A549 (cell line): ENCODE measurements around the gene APOC1. TPM values are rescaled to one million over a fixed set of nuclear protein-coding genes. Genes with fewer than 3 reads are reported as not detected.

ENCODE experiments used
- ATAC-seq, 2 experiments: fragments of 200-7000 bp in 1 of 2; fragments of >200 bp in 1 of 2; cut with Nextera tagmentation in 1 of 2; cut with Tn5 transposase in 1 of 2; 3 replicates each; pipeline versions ENCODE4 v1.8.0 to v1.9.1; 2018 to 2020; ENCODE audit warnings: mild to moderate bottlenecking in 1 of 2, moderate library complexity in 1 of 2
- CTCF ChIA-PET: fragments of 300-600 bp; sonication (Branson Sonifier 250); formaldehyde crosslinking; extraction: SDS; loops from one replicate; lab custom pipeline; 2021; ENCODE audit warnings: antibody characterized with exemption, inconsistent platforms; lab: Yijun Ruan, JAX
- POLR2A ChIA-PET: fragments of 350-600 bp; formaldehyde crosslinking; extraction: SDS; loops from one replicate; lab custom pipeline; 2021; ENCODE audit warnings: antibody characterized with exemption, inconsistent platforms; lab: Yijun Ruan, JAX
- DNase-seq, 2 experiments: peaks; one replicate each; pipeline versions ENCODE4 v3.0.0 to v3.0.0-alpha.2; 2011 to 2016; ENCODE audit warnings: low read depth in 1 of 2, low spot score in 1 of 2
- FAIRE-seq: peaks from 2 replicates; lab custom pipeline; 2011; peaks lifted over from hg19 to GRCh38; lab: Jason Lieb, UNC
- H3K27ac ChIP-seq, 2 experiments: fragments of >200 bp; sonication (Bioruptor Twin); formaldehyde crosslinking; 3 replicates each; pipeline ENCODE4 v1.5.1; 2016 to 2017
- H3K4me1 ChIP-seq: fragments of >200 bp; sonication (Bioruptor Twin); formaldehyde crosslinking; 3 replicates; pipeline ENCODE4 v1.6.1; 2016
- H3K4me2 ChIP-seq: fragments of >200 bp; sonication (Bioruptor Twin); formaldehyde crosslinking; 3 replicates; pipeline ENCODE4 v1.6.1; 2016
- H3K4me3 ChIP-seq: fragments of >200 bp; sonication (Bioruptor Twin); formaldehyde crosslinking; 3 replicates; pipeline ENCODE4 v1.5.1; 2016
- H3K9me3 ChIP-seq: fragments of >200 bp; sonication (Bioruptor Twin); formaldehyde crosslinking; 3 replicates; pipeline ENCODE4 v1.6.1; 2016
- BHLHE40 ChIP-seq: IDR thresholded peaks from 2 replicates; pipeline ENCODE4 v1.6.1; 2012; ENCODE audit warnings: low read depth, low read length, inconsistent platforms
- CBX2 ChIP-seq: fragments of 200-600 bp; sonication (generic); IDR thresholded peaks from 2 replicates; pipeline ENCODE4 v1.6.1; 2016; ENCODE audit warnings: low read depth, mild to moderate bottlenecking, borderline replicate concordance
- CBX8 ChIP-seq: fragments of 200-600 bp; sonication (generic); IDR thresholded peaks from 2 replicates; pipeline ENCODE4 v1.6.1; 2016
- EHF ChIP-seq: fragments of 250-450 bp; sonication (Bioruptor Pico); IDR thresholded peaks from 2 replicates; pipeline ENCODE4 v1.5.0; 2020; ENCODE audit warnings: mild to moderate bottlenecking
- EHMT2 ChIP-seq: fragments of 200-600 bp; sonication (generic); IDR thresholded peaks from 2 replicates; pipeline ENCODE4 v1.6.1; 2016; ENCODE audit warnings: antibody characterized with exemption, low read depth, mild to moderate bottlenecking, moderate library complexity
- EP300 ChIP-seq, 2 experiments: fragments of >200 bp; sonication (Bioruptor Twin); formaldehyde crosslinking; IDR thresholded peaks; 2 replicates in 1 of 2; 3 replicates in 1 of 2; pipeline ENCODE4 v1.6.1; 2016 to 2017
- FOSB ChIP-seq: fragments of 250-450 bp; sonication (Bioruptor Pico); IDR thresholded peaks from 2 replicates; pipeline ENCODE4 v1.5.0; 2020; ENCODE audit warnings: mild to moderate bottlenecking, moderate library complexity
- HMGXB4 ChIP-seq: fragments of 250-450 bp; sonication (Bioruptor Pico); IDR thresholded peaks from 2 replicates; pipeline ENCODE4 v1.5.0; 2021; ENCODE audit warnings: mild to moderate bottlenecking, moderate library complexity, borderline replicate concordance
- KDM1A ChIP-seq: fragments of 200-600 bp; sonication (generic); IDR thresholded peaks from 2 replicates; pipeline ENCODE4 v1.6.1; 2016; ENCODE audit warnings: low read depth, mild to moderate bottlenecking
- KDM5A ChIP-seq: fragments of 200-600 bp; sonication (generic); IDR thresholded peaks from 2 replicates; pipeline ENCODE4 v1.6.1; 2016; ENCODE audit warnings: antibody characterized with exemption, mild to moderate bottlenecking
- MYC ChIP-seq: IDR thresholded peaks from 2 replicates; pipeline ENCODE4 v1.6.1; 2012; ENCODE audit warnings: mild to moderate bottlenecking, inconsistent platforms, low read length, improper control_type of control experiment, borderline replicate concordance
- NR3C1 ChIP-seq: fragments of >200 bp; sonication (Bioruptor Twin); formaldehyde crosslinking; IDR thresholded peaks from 3 replicates; pipeline ENCODE4 v1.6.1; 2017
- PHF8 ChIP-seq: fragments of 200-600 bp; sonication (generic); IDR thresholded peaks from 2 replicates; pipeline ENCODE4 v1.6.1; 2016; ENCODE audit warnings: low read depth, mild to moderate bottlenecking, antibody characterized with exemption, moderate library complexity, borderline replicate concordance
- POLR2AphosphoS2 ChIP-seq: conservative IDR thresholded peaks from 2 replicates; pipeline ENCODE4 v1.6.1; 2012; ENCODE audit warnings: low read length, improper control_type of control experiment, inconsistent platforms
- RCOR1 ChIP-seq: fragments of 150-350 bp; IDR thresholded peaks from 2 replicates; pipeline ENCODE4 v1.6.1; 2014; ENCODE audit warnings: antibody characterized with exemption, low read length, low read depth
- REST ChIP-seq: fragments of 200-600 bp; sonication (generic); IDR thresholded peaks from 2 replicates; pipeline ENCODE4 v1.6.1; 2016; ENCODE audit warnings: antibody characterized with exemption, mild to moderate bottlenecking, moderate library complexity
- TFCP2L1 ChIP-seq: fragments of 250-450 bp; sonication (Bioruptor Pico); IDR thresholded peaks from 2 replicates; pipeline ENCODE4 v1.5.0; 2021; ENCODE audit warnings: mild to moderate bottlenecking
- TP53 ChIP-seq: fragments of 250-450 bp; sonication (Bioruptor Pico); IDR thresholded peaks from 2 replicates; pipeline ENCODE4 v1.5.0; 2021; ENCODE audit warnings: mild to moderate bottlenecking, moderate library complexity
- ZFP36 ChIP-seq: fragments of 450-650 bp; IDR thresholded peaks from 2 replicates; pipeline ENCODE4 v1.6.1; 2014; ENCODE audit warnings: borderline replicate concordance; ENCODE audit not compliant: partially characterized antibody
- ZNF302 ChIP-seq: fragments of 250-450 bp; sonication (Bioruptor Pico); IDR thresholded peaks from 2 replicates; pipeline ENCODE4 v1.9.0; 2021; ENCODE audit warnings: inconsistent platforms, mild to moderate bottlenecking, moderate library complexity
- ZSCAN20 ChIP-seq: fragments of 250-450 bp; sonication (Bioruptor Pico); IDR thresholded peaks from 2 replicates; pipeline ENCODE4 v1.8.0; 2022; ENCODE audit warnings: mild to moderate bottlenecking, moderate library complexity
- WGBS: methylation state at CpG from one replicate; pipeline ENCODE4 v1.1.6; 2017; ENCODE audit errors: missing lambda C conversion rate; 5-methylcytosine and 5-hydroxymethylcytosine counted together
- polyA plus RNA-seq, 4 experiments: library from polyadenylated mRNA; depleted of rRNA in 3 of 4; stranded (reverse); fragments of >200 nt; fragmentation: RNase III in 1 of 4; extraction: RNeasy Plus Mini Kit Qiagen cat#74134 plus additional on column Dnase treatment in 1 of 4; gene quantifications; 2 replicates in 3 of 4; 3 replicates in 1 of 4; pipeline ENCODE4 v1.2.3, GENCODE V29; 2011 to 2017
- TF ChIP-seq, protein P1 (sequence below): IDR thresholded peaks from 2 replicates; pipeline ENCODE4 v1.6.1; 2012
- TF ChIP-seq, protein P2 (sequence below): fragments of 450-650 bp; IDR thresholded peaks from 2 replicates; pipeline ENCODE4 v1.6.1; 2014; ENCODE audit warnings: antibody characterized with exemption
- TF ChIP-seq, protein P3 (sequence below): fragments of >200 bp; sonication (Bioruptor Twin); formaldehyde crosslinking; IDR thresholded peaks from 2 replicates; pipeline ENCODE4 v1.6.1; 2016

The APOC1 gene
- polyA plus RNA-seq, 2 of the 4 experiments (the other 2 are of a cell fraction) = 88.7 to 196 TPM

- TF ChIP-seq CBX8 (no peak), NR3C1 (no peak), PHF8 (no peak), EP300 (IDR thresholded peaks at IDR 0.05) (no peak), POLR2AphosphoS2 (no peak), KDM5A (no peak), MYC (no peak), FOSB (CRISPR knock-in tag) (no peak), REST (no peak)
- TF ChIP-seq, protein P1, sequence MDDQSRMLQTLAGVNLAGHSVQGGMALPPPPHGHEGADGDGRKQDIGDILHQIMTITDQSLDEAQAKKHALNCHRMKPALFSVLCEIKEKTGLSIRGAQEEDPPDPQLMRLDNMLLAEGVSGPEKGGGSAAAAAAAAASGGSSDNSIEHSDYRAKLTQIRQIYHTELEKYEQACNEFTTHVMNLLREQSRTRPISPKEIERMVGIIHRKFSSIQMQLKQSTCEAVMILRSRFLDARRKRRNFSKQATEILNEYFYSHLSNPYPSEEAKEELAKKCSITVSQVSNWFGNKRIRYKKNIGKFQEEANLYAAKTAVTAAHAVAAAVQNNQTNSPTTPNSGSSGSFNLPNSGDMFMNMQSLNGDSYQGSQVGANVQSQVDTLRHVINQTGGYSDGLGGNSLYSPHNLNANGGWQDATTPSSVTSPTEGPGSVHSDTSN = no peak
- TF ChIP-seq, protein P2, sequence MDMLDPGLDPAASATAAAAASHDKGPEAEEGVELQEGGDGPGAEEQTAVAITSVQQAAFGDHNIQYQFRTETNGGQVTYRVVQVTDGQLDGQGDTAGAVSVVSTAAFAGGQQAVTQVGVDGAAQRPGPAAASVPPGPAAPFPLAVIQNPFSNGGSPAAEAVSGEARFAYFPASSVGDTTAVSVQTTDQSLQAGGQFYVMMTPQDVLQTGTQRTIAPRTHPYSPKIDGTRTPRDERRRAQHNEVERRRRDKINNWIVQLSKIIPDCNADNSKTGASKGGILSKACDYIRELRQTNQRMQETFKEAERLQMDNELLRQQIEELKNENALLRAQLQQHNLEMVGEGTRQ = no peak
- no peak overlapping the region for H3K4me3 ChIP-seq
- DNase-seq (no peak), FAIRE-seq (no peak), ATAC-seq (no peak)
- 84% methylated on average over 5 of the region's 5 CpGs for WGBS
- POLR2A ChIA-PET = no interaction called here
- CTCF ChIA-PET = interaction anchor here (1.1 to 8.3 kb wide), 3 partner anchors 11 to 41 kb away, joined by 3 to 303 read pairs (median 3); partner anchors contain the start of genes APOC1 and APOE
- no peaks in the 10 kb centered on the region for H3K9me3 ChIP-seq
- H3K4me2 ChIP-seq = no peak overlapping the region
- no peaks in the 10 kb centered on the region for H3K4me1 ChIP-seq
- no peak overlapping the region for H3K27ac ChIP-seq
Observed at GRCh38 chr19:44948237-44948636, 33.8 kb downstream of the APOC1 start.

DNA sequence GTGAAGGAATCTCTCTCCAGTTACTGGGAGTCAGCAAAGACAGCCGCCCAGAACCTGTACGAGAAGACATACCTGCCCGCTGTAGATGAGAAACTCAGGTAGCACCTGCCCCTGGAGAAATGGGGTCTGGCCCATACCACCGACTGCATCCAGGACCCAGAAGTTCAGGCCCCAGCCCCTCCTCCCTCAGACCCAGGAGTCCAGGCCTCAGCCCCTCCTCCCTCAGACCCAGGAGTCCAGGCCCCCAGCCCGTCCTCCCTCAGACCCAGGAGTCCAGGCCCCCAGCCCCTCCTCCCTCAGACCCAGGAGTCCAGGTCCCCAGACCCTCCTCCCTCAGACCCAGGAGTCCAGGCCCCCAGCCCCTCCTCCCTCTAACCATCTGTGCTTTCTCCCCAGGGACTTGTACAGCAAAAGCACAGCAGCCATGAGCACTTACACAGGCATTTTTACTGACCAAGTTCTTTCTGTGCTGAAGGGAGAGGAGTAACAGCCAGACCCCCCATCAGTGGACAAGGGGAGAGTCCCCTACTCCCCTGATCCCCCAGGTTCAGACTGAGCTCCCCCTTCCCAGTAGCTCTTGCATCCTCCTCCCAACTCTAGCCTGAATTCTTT, 34.5 kb downstream of the APOC1 start:
- WGBS = 86% methylated on average over 4 of the region's 5 CpGs
- no peak overlapping the region for H3K27ac ChIP-seq
- FAIRE-seq (no peak), ATAC-seq (no peak), DNase-seq (no peak)
- no peaks in the 10 kb centered on the region for H3K9me3 ChIP-seq
- ChIA-PET POLR2A (no interaction called here), CTCF (interaction anchor here (0.7 to 8.3 kb wide), 5 partner anchors 22 to 225 kb away, joined by 3 to 303 read pairs (median 3); partner anchors contain the start of genes APOC1 and APOE)
- no peak overlapping the region for H3K4me3 ChIP-seq
- TF ChIP-seq TFCP2L1 = no peak
- no peak for TF ChIP-seq KDM5A
- TF ChIP-seq BHLHE40 = no peak
- no peak for TF ChIP-seq POLR2AphosphoS2
- no peak for TF ChIP-seq RCOR1
- TF ChIP-seq ZFP36 = no peak
- TF ChIP-seq, protein P3, sequence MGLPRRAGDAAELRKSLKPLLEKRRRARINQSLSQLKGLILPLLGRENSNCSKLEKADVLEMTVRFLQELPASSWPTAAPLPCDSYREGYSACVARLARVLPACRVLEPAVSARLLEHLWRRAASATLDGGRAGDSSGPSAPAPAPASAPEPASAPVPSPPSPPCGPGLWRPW = no peak
- no peak for TF ChIP-seq CBX2
- no peak for TF ChIP-seq ZSCAN20 (CRISPR knock-in tag)
- TF ChIP-seq ZNF302 = no peak
- TF ChIP-seq HMGXB4 = no peak
- no peak for TF ChIP-seq TP53 (CRISPR knock-in tag)
- TF ChIP-seq EHF (CRISPR knock-in tag) = no peak
- no peak for TF ChIP-seq NR3C1
- no peak for TF ChIP-seq KDM1A
- TF ChIP-seq EHMT2 = no peak
- H3K4me1 ChIP-seq = peaks cover 4% of the 10 kb centered on the region
- no peak overlapping the region for H3K4me2 ChIP-seq
